HEK293 (cell line): ENCODE measurements around the gene ILK.

Experiments used
- CTCF ChIA-PET: fragments of 350-600 bp; formaldehyde crosslinking; extraction: SDS; loops from one replicate; lab custom pipeline; 2021; ENCODE audit warnings: antibody characterized with exemption; lab: Yijun Ruan, JAX
- POLR2A ChIA-PET: fragments of 300-600 bp; formaldehyde crosslinking; extraction: SDS; loops from one replicate; lab custom pipeline; 2020; ENCODE audit warnings: antibody characterized with exemption, inconsistent platforms; lab: Yijun Ruan, JAX
- H3K27ac ChIP-seq: fragments of 200-500 bp; sonication (Bioruptor generic); 2 replicates; pipeline ENCODE4 v1.5.1; 2014; ENCODE audit warnings: low read depth, low read length, control low read depth, inconsistent platforms; ENCODE audit errors: extremely low read depth
- H3K36me3 ChIP-seq, 2 experiments: fragments of 200-500 bp in 1 of 2; sonication (Bioruptor generic) in 1 of 2; 1 replicate in 1 of 2; 2 replicates in 1 of 2; pipeline ENCODE4 v1.5.1; 2014 to 2017; ENCODE audit warnings: inconsistent platforms in 2 of 2, low read length in 2 of 2; ENCODE audit not compliant: control insufficient read depth in 2 of 2, insufficient read depth in 1 of 2
- H3K4me1 ChIP-seq: fragments of 200-500 bp; sonication (Bioruptor generic); 2 replicates; pipeline ENCODE4 v1.5.1; 2014; ENCODE audit warnings: mild to moderate bottlenecking, low read length, inconsistent platforms; ENCODE audit not compliant: control insufficient read depth, insufficient read depth
- H3K4me3 ChIP-seq: 2 replicates; pipeline ENCODE4 v1.5.1; 2011; ENCODE audit warnings: low read depth, mild to moderate bottlenecking, control low read depth, low read length, moderate library complexity
- H3K9me3 ChIP-seq: fragments of 200-500 bp; sonication (Bioruptor generic); 2 replicates; pipeline ENCODE4 v1.5.1; 2014; ENCODE audit warnings: low read depth, low read length, inconsistent platforms; ENCODE audit not compliant: control insufficient read depth, insufficient read depth
- EGR2 ChIP-seq: fragments of 450-650 bp; formaldehyde crosslinking; IDR thresholded peaks from 2 replicates; pipeline ENCODE4 v1.5.1; 2016; ENCODE audit warnings: low read depth, missing biosample characterization, missing genetic modification characterization
- GLIS2 ChIP-seq: fragments of 450-650 bp; formaldehyde crosslinking; IDR thresholded peaks from 2 replicates; pipeline ENCODE4 v1.5.1; 2016; ENCODE audit warnings: missing biosample characterization, missing genetic modification characterization
- ZBTB17 ChIP-seq: fragments of 450-650 bp; formaldehyde crosslinking; IDR thresholded peaks from 2 replicates; pipeline ENCODE4 v1.5.1; 2016; ENCODE audit warnings: missing biosample characterization, missing genetic modification characterization
- ZBTB48 ChIP-seq: fragments of 450-650 bp; formaldehyde crosslinking; IDR thresholded peaks from 2 replicates; pipeline ENCODE4 v1.5.1; 2016; ENCODE audit warnings: missing biosample characterization, missing genetic modification characterization
- ZNF121 ChIP-seq: fragments of 450-650 bp; formaldehyde crosslinking; IDR thresholded peaks from 2 replicates; pipeline ENCODE4 v1.5.1; 2016; ENCODE audit warnings: missing biosample characterization, missing genetic modification characterization
- ZNF132 ChIP-seq: fragments of 450-650 bp; formaldehyde crosslinking; IDR thresholded peaks from 2 replicates; pipeline ENCODE4 v1.5.1; 2017; ENCODE audit warnings: missing biosample characterization, missing genetic modification characterization, borderline replicate concordance
- ZNF157 ChIP-seq: fragments of 450-650 bp; formaldehyde crosslinking; IDR thresholded peaks from 2 replicates; pipeline ENCODE4 v1.5.1; 2016; ENCODE audit warnings: missing biosample characterization, missing genetic modification characterization
- ZNF221 ChIP-seq: fragments of 450-650 bp; formaldehyde crosslinking; IDR thresholded peaks from 2 replicates; pipeline ENCODE4 v1.5.1; 2017; ENCODE audit warnings: missing biosample characterization, missing genetic modification characterization, borderline replicate concordance
- ZNF341 ChIP-seq: fragments of 450-650 bp; formaldehyde crosslinking; IDR thresholded peaks from 2 replicates; pipeline ENCODE4; 2016; ENCODE audit warnings: low read depth, missing biosample characterization, missing genetic modification characterization
- ZNF394 ChIP-seq: fragments of 450-650 bp; formaldehyde crosslinking; IDR thresholded peaks from 2 replicates; pipeline ENCODE4 v1.5.1; 2016; ENCODE audit warnings: missing biosample characterization, missing genetic modification characterization, mild to moderate bottlenecking, moderate library complexity, borderline replicate concordance
- ZNF548 ChIP-seq: fragments of 450-650 bp; formaldehyde crosslinking; IDR thresholded peaks from 2 replicates; pipeline ENCODE4 v1.5.1; 2016; ENCODE audit warnings: missing biosample characterization, missing genetic modification characterization
- ZNF629 ChIP-seq: fragments of 450-650 bp; formaldehyde crosslinking; IDR thresholded peaks from 2 replicates; pipeline ENCODE4 v1.5.1; 2017; ENCODE audit warnings: missing biosample characterization, missing genetic modification characterization
- ZNF654 ChIP-seq: fragments of 450-650 bp; formaldehyde crosslinking; IDR thresholded peaks from 2 replicates; pipeline ENCODE4 v1.5.1; 2016; ENCODE audit warnings: low read depth, missing biosample characterization, missing genetic modification characterization
- ZNF707 ChIP-seq: fragments of 450-650 bp; formaldehyde crosslinking; IDR thresholded peaks from 2 replicates; pipeline ENCODE4 v1.5.1; 2016; ENCODE audit warnings: missing biosample characterization, missing genetic modification characterization
- TF ChIP-seq, protein P1 (sequence below): fragments of 450-650 bp; formaldehyde crosslinking; IDR thresholded peaks from 2 replicates; pipeline ENCODE4 v1.5.1; 2016; ENCODE audit warnings: missing biosample characterization, missing genetic modification characterization
- TF ChIP-seq, protein P2 (sequence below): fragments of 450-650 bp; formaldehyde crosslinking; IDR thresholded peaks from 2 replicates; pipeline ENCODE4 v1.5.1; 2016; ENCODE audit warnings: missing biosample characterization, missing genetic modification characterization
- TF ChIP-seq, protein P3 (sequence below): fragments of 450-650 bp; formaldehyde crosslinking; IDR thresholded peaks from 2 replicates; pipeline ENCODE4 v1.5.1; 2016; ENCODE audit warnings: missing biosample characterization, missing genetic modification characterization
- TF ChIP-seq, protein P4 (sequence below): fragments of 450-650 bp; formaldehyde crosslinking; IDR thresholded peaks from 2 replicates; pipeline ENCODE4 v1.5.1; 2017; ENCODE audit warnings: missing biosample characterization, missing genetic modification characterization
- TF ChIP-seq, protein P5 (sequence below): fragments of 450-650 bp; formaldehyde crosslinking; IDR thresholded peaks from 2 replicates; pipeline ENCODE4 v1.5.1; 2017; ENCODE audit warnings: missing biosample characterization, mild to moderate bottlenecking, missing genetic modification characterization, moderate library complexity
- TF ChIP-seq, protein P6 (sequence below): fragments of 450-650 bp; formaldehyde crosslinking; IDR thresholded peaks from 2 replicates; pipeline ENCODE4 v1.5.1; 2016; ENCODE audit warnings: missing biosample characterization, missing genetic modification characterization

The ILK gene

DNA sequence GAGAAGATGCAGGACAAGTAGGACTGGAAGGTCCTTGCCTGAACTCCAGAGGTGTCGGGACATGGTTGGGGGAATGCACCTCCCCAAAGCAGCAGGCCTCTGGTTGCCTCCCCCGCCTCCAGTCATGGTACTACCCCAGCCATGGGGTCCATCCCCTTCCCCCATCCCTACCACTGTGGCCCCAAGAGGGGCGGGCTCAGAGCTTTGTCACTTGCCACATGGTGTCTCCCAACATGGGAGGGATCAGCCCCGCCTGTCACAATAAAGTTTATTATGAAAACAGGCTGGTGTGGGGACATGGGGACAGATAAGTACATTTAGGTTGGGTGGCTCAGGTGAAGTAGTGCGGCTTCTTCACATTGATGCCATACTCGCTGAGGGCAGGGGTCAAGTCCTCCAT is 7.0 kb downstream of the ILK start:
- Histone ChIP-seq H3K36me3 (peaks cover 0 to 68% of the 10 kb centered on the region in 2 experiments; a peak in 1 of 3 replicates), H3K9me3 (no peaks in the 10 kb centered on the region), H3K4me3 (no peak overlapping the region), H3K4me1 (no peaks in the 10 kb centered on the region), H3K27ac (no peak overlapping the region)
- TF ChIP-seq ZBTB17 (tag by site-specific recombination): no peak
- TF ChIP-seq, protein P1, sequence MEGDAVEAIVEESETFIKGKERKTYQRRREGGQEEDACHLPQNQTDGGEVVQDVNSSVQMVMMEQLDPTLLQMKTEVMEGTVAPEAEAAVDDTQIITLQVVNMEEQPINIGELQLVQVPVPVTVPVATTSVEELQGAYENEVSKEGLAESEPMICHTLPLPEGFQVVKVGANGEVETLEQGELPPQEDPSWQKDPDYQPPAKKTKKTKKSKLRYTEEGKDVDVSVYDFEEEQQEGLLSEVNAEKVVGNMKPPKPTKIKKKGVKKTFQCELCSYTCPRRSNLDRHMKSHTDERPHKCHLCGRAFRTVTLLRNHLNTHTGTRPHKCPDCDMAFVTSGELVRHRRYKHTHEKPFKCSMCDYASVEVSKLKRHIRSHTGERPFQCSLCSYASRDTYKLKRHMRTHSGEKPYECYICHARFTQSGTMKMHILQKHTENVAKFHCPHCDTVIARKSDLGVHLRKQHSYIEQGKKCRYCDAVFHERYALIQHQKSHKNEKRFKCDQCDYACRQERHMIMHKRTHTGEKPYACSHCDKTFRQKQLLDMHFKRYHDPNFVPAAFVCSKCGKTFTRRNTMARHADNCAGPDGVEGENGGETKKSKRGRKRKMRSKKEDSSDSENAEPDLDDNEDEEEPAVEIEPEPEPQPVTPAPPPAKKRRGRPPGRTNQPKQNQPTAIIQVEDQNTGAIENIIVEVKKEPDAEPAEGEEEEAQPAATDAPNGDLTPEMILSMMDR (tag by site-specific recombination): no peak
- TF ChIP-seq ZNF629 (tag by site-specific recombination): no peak
- TF ChIP-seq, protein P2, sequence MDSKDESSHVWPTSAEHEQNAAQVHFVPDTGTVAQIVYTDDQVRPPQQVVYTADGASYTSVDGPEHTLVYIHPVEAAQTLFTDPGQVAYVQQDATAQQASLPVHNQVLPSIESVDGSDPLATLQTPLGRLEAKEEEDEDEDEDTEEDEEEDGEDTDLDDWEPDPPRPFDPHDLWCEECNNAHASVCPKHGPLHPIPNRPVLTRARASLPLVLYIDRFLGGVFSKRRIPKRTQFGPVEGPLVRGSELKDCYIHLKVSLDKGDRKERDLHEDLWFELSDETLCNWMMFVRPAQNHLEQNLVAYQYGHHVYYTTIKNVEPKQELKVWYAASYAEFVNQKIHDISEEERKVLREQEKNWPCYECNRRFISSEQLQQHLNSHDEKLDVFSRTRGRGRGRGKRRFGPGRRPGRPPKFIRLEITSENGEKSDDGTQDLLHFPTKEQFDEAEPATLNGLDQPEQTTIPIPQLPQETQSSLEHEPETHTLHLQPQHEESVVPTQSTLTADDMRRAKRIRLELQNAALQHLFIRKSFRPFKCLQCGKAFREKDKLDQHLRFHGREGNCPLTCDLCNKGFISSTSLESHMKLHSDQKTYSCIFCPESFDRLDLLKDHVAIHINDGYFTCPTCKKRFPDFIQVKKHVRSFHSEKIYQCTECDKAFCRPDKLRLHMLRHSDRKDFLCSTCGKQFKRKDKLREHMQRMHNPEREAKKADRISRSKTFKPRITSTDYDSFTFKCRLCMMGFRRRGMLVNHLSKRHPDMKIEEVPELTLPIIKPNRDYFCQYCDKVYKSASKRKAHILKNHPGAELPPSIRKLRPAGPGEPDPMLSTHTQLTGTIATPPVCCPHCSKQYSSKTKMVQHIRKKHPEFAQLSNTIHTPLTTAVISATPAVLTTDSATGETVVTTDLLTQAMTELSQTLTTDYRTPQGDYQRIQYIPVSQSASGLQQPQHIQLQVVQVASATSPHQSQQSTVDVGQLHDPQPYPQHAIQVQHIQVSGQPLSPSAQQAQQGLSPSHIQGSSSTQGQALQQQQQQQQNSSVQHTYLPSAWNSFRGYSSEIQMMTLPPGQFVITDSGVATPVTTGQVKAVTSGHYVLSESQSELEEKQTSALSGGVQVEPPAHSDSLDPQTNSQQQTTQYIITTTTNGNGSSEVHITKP (tag by site-specific recombination): peak; percentile 44; the same call in 1 of the 2 replicates
- TF ChIP-seq, protein P3, sequence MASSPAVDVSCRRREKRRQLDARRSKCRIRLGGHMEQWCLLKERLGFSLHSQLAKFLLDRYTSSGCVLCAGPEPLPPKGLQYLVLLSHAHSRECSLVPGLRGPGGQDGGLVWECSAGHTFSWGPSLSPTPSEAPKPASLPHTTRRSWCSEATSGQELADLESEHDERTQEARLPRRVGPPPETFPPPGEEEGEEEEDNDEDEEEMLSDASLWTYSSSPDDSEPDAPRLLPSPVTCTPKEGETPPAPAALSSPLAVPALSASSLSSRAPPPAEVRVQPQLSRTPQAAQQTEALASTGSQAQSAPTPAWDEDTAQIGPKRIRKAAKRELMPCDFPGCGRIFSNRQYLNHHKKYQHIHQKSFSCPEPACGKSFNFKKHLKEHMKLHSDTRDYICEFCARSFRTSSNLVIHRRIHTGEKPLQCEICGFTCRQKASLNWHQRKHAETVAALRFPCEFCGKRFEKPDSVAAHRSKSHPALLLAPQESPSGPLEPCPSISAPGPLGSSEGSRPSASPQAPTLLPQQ (tag by site-specific recombination): no peak
- ChIA-PET POLR2A (interaction anchor here (1.7 kb wide), 2 partner anchors 9 to 11 kb away, joined by 7 to 8 read pairs; partner anchors contain the start of gene TPP1), CTCF (interaction anchor here (1.0 kb wide), 1 partner anchor 73 kb away, joined by 3 read pairs; no protein-coding TSS in a partner anchor)

DNA sequence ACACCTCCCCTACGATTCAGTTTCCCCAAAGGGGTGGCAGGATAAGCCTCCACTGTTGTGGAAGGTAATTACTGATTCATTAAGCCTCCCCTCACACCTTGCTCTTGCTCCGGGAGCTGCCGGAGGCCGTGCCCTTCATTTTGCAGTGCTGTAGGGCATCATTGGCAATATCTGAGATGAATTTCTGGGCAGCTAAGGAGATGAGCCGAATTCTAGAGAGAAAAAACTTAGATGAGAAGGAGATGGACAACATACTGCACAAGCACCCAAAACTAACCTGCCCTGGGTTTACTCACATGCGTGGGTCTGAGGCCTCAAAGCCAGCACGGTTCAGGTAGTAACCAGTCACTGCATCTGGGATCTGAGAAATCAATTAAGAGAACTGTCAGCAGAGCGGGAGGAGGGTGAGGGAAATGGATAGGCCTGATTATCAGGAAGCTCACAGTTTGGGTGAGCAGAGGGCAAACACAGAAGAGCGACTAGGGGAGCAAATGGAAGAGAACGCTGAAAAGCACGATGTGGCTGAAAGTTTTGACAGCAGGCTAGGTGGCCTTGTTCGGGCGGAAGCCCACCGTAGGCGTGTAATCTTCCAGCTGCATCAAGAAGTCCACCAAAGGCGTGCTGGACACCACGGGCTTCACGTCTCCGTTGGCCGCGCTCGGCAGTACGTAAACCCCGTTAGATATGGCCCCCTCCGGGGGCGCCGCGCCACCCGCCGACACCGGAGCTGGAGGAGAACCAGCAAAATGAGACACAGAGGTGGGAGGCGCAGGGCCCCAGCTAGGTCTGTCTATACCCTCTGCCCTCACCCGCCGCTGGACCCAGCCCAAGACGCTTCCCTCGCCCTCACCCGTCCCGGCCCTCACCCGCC is 7.8 kb downstream of the ILK start:
- H3K4me1 ChIP-seq: no peaks in the 10 kb centered on the region
- peak overlapping the region; percentile 83 for H3K4me3 ChIP-seq
- H3K36me3 ChIP-seq: peaks cover 0 to 74% of the 10 kb centered on the region in 2 experiments; a peak in 1 of 3 replicates
- POLR2A ChIA-PET: interaction anchor here (0.6 to 3.7 kb wide), 14 partner anchors 8 to 136 kb away, joined by 3 to 20 read pairs (median 4); partner anchors contain the start of genes DCHS1, ILK, MRPL17 and RRP8
- CTCF ChIA-PET: interaction anchor here (2.0 kb wide), 1 partner anchor 72 kb away, joined by 10 read pairs; the partner anchor contains the start of gene MRPL17
- no peaks in the 10 kb centered on the region for H3K9me3 ChIP-seq
- H3K27ac ChIP-seq: peak overlapping the region; percentile 70; the same call in 1 of the 2 replicates
- TF ChIP-seq ZBTB17 (tag by site-specific recombination) (peak; percentile 53), ZNF548 (tag by site-specific recombination) (no peak), ZBTB48 (tag by site-specific recombination) (no peak), ZNF341 (tag by site-specific recombination) (no peak), ZNF221 (no peak), ZNF157 (tag by site-specific recombination) (no peak), ZNF707 (tag by site-specific recombination) (no peak), ZNF132 (no peak), ZNF121 (tag by site-specific recombination) (no peak), ZNF654 (tag by site-specific recombination) (no peak), ZNF394 (tag by site-specific recombination) (no peak), GLIS2 (peak; percentile 84), EGR2 (tag by site-specific recombination) (0 out of 2 replicates have a peak, but pooled peaks have one; percentile 21)
- TF ChIP-seq, protein P4, sequence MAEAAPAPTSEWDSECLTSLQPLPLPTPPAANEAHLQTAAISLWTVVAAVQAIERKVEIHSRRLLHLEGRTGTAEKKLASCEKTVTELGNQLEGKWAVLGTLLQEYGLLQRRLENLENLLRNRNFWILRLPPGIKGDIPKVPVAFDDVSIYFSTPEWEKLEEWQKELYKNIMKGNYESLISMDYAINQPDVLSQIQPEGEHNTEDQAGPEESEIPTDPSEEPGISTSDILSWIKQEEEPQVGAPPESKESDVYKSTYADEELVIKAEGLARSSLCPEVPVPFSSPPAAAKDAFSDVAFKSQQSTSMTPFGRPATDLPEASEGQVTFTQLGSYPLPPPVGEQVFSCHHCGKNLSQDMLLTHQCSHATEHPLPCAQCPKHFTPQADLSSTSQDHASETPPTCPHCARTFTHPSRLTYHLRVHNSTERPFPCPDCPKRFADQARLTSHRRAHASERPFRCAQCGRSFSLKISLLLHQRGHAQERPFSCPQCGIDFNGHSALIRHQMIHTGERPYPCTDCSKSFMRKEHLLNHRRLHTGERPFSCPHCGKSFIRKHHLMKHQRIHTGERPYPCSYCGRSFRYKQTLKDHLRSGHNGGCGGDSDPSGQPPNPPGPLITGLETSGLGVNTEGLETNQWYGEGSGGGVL: 0 out of 2 replicates have a peak, but pooled peaks have one; percentile 7
- TF ChIP-seq, protein P5, sequence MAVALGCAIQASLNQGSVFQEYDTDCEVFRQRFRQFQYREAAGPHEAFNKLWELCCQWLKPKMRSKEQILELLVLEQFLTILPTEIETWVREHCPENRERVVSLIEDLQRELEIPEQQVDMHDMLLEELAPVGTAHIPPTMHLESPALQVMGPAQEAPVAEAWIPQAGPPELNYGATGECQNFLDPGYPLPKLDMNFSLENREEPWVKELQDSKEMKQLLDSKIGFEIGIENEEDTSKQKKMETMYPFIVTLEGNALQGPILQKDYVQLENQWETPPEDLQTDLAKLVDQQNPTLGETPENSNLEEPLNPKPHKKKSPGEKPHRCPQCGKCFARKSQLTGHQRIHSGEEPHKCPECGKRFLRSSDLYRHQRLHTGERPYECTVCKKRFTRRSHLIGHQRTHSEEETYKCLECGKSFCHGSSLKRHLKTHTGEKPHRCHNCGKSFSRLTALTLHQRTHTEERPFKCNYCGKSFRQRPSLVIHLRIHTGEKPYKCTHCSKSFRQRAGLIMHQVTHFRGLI: 0 out of 2 replicates have a peak, but pooled peaks have one; percentile 19
- TF ChIP-seq, protein P6, sequence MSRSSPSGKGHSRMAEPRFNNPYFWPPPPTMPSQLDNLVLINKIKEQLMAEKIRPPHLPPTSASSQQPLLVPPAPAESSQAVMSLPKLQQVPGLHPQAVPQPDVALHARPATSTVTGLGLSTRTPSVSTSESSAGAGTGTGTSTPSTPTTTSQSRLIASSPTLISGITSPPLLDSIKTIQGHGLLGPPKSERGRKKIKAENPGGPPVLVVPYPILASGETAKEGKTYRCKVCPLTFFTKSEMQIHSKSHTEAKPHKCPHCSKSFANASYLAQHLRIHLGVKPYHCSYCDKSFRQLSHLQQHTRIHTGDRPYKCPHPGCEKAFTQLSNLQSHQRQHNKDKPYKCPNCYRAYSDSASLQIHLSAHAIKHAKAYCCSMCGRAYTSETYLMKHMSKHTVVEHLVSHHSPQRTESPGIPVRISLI (tag by site-specific recombination): no peak
